HG02938 (cell line): ENCODE measurements around the gene SOX15.

Source experiments
- ATAC-seq: cut with Tn5 transposase; IDR thresholded peaks from one replicate; pipeline ENCODE4 v1.9.1; 2021; ENCODE audit warnings: mild to moderate bottlenecking, moderate library complexity; ENCODE audit not compliant: unreplicated experiment

The SOX15 gene

GRCh38 chr17:7559320-7560171 is 30.3 kb downstream of the SOX15 start:
- no peak for ATAC-seq

GRCh38 chr17:7558544-7559319 is 31.2 kb downstream of the SOX15 start, which contains the start of gene TNFSF13:
TSS of gene TNFSF13 (plus strand) at chr17:7558750. CDS start at chr17:7559040, 290 bp downstream.
- ATAC-seq, result no peak

- ATAC-seq, result no peak
Observed at GRCh38 chr17:7557775-7558543, 31.9 kb downstream of the SOX15 start.

GRCh38 chr17:7557147-7557764 is 32.6 kb downstream of the SOX15 start:
- ATAC-seq, result no peak

- ATAC-seq, result no peak
Observed at GRCh38 chr17:7556627-7557026, 33.3 kb downstream of the SOX15 start.

- ATAC-seq, result no peak
Observed at GRCh38 chr17:7555320-7555948, 34.5 kb downstream of the SOX15 start.

- ATAC-seq, result no peak
Observed at GRCh38 chr17:7553356-7553755, 36.5 kb downstream of the SOX15 start.

GRCh38 chr17:7552621-7553051 is 37.3 kb downstream of the SOX15 start:
- ATAC-seq, result peak; percentile 74

- ATAC-seq, result no peak
Observed at GRCh38 chr17:7551396-7551795, 38.5 kb downstream of the SOX15 start.

GRCh38 chr17:7550344-7550743 is 39.5 kb downstream of the SOX15 start:
- ATAC-seq, result no peak

GRCh38 chr17:7549401-7550055 is 40.4 kb downstream of the SOX15 start:
- no peak for ATAC-seq

- ATAC-seq, result no peak
Observed at GRCh38 chr17:7548585-7549400, 41.1 kb downstream of the SOX15 start, which contains the start of gene TNFSF12. TSS of gene TNFSF12 (plus strand) at chr17:7549058. CDS start at chr17:7549154, 96 bp downstream.

- no peak for ATAC-seq
Observed at GRCh38 chr17:7544911-7545310, 45.0 kb downstream of the SOX15 start.

GRCh38 chr17:7541074-7541621 is 48.7 kb downstream of the SOX15 start:
- ATAC-seq, result no peak

- no peak for ATAC-seq
Observed at GRCh38 chr17:7538891-7539545, 50.9 kb downstream of the SOX15 start.
